ENCODE measurements around the gene ETFA.

ETFA gene

DNA sequence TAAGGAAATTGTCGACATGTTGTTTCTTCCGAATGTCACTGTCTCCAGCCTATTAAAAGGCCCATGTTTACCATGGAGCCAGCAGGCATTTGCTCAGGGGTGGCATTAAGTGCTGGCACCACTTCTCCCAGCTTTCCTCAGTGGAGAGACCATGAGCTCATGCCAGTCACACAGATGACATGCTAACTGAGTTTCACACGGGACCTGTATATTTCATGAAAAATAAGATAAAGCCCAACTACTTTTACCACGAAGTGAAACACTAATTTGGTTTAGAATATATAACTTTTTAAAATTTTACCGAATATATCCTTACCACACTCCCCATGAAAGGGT, 93.4 kb downstream of the ETFA start:
- H3K4me3 Mint-ChIP-seq = no peak overlapping the region
- peaks cover 76% of the 10 kb centered on the region for H3K36me3 Mint-ChIP-seq (ENCODE audit: low read depth)
- no peaks in the 10 kb centered on the region for H3K9me3 Mint-ChIP-seq
- no peaks in the 10 kb centered on the region for H3K27me3 Mint-ChIP-seq
- intact Hi-C loops (cut with micrococcal nuclease) = no loop called here
- H3K27ac Mint-ChIP-seq = no peak overlapping the region
- no peaks in the 10 kb centered on the region for H3K4me1 Mint-ChIP-seq (ENCODE audit: low read depth)

DNA sequence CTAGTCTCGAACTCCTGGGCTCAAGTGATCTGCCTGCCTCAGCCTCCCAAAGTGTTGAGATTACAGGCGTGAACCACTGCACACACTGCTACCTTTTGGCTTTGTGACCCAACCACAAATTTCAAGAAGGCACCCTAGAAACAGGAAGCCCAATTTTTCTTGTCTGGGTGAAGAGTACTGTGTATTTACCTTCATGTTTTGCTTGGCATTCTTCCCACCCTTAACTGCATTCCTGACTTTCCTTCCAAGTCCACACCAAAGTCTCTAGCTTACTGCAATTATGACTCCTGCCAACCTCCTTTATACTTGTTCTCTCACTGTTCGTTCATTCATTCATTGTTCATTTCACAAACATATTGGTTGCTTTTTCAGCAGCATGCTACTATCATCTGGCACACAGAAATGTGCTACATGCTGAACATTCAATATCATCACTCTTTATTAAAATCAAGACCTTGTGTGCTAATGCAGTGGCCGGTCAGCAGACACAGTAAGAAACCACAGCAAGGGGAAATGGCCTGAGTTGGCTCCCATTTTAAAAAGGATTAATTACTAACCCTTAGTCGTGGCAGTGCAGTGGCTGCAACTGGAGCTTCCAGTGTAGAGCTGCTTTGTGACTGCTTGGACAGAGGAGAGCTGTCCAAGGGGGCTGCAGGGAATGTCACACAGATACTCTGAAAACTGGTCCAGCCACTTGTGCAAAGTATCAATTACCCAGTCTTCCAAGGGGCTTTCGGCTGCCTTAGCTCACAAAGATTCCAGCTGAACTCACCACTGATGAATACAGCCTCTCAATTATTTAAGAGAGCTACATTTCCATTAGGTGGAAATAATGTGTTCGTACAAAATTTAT, 94.0 kb downstream of the ETFA start:
- H3K36me3 Mint-ChIP-seq (ENCODE audit: low read depth) = peaks cover 76% of the 10 kb centered on the region
- intact Hi-C loops (cut with micrococcal nuclease) = no loop called here
- H3K27ac Mint-ChIP-seq = no peak overlapping the region
- H3K9me3 Mint-ChIP-seq = no peaks in the 10 kb centered on the region
- H3K27me3 Mint-ChIP-seq = no peaks in the 10 kb centered on the region
- no peak overlapping the region for H3K4me3 Mint-ChIP-seq
- H3K4me1 Mint-ChIP-seq (ENCODE audit: low read depth) = no peaks in the 10 kb centered on the region

DNA sequence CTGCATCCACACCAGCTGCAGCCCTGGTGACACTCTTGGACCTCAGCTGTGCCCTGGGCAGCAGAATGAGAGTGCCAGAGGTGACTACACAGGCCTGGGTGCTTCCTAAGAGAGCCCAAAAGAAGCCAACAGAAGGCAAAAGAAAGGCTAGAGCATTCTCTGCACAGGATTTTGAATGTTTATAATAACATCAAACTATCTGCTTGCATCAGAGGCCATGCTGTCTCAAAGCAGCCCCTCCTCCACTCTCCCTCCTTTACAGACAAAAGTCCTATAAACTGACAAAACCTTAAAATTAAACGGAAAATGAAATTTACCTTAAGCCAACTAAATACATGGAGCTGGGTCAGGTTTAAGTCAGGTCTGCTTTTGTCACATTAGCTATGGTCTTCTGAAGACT, 95.6 kb downstream of the ETFA start:
- Mint-ChIP-seq H3K4me3 (no peak overlapping the region), H3K9me3 (no peaks in the 10 kb centered on the region), H3K36me3 (ENCODE audit: low read depth) (peaks cover 84% of the 10 kb centered on the region), H3K27ac (no peak overlapping the region), H3K4me1 (ENCODE audit: low read depth) (no peaks in the 10 kb centered on the region), H3K27me3 (no peaks in the 10 kb centered on the region)
- intact Hi-C loops (cut with micrococcal nuclease) = no loop called here

DNA sequence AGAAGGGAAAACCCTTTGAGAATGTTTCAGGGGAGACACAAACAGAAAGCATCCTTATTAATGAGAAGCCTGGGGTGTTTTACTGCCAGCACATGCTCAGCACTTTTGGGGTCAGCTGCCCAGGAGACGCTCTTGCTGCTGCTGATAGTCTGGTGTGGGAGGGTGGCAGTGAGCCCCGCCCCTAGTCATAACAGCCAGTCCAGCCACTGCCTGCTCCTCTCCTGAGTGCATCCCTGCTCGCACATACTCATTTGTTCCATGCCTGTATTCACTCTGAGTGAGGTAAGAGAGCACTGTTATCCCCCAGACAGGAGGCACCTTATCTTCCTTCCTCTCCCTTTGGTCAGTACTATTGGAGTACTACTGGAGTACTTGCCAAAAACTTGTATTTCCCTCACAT, 101.3 kb downstream of the ETFA start:
- peaks cover 97% of the 10 kb centered on the region for H3K36me3 Mint-ChIP-seq (ENCODE audit: low read depth)
- no peak overlapping the region for H3K4me3 Mint-ChIP-seq
- no peak overlapping the region for H3K27ac Mint-ChIP-seq
- intact Hi-C loops (cut with micrococcal nuclease) = no loop called here
- no peaks in the 10 kb centered on the region for H3K9me3 Mint-ChIP-seq
- H3K4me1 Mint-ChIP-seq (ENCODE audit: low read depth) = no peaks in the 10 kb centered on the region
- no peaks in the 10 kb centered on the region for H3K27me3 Mint-ChIP-seq

DNA sequence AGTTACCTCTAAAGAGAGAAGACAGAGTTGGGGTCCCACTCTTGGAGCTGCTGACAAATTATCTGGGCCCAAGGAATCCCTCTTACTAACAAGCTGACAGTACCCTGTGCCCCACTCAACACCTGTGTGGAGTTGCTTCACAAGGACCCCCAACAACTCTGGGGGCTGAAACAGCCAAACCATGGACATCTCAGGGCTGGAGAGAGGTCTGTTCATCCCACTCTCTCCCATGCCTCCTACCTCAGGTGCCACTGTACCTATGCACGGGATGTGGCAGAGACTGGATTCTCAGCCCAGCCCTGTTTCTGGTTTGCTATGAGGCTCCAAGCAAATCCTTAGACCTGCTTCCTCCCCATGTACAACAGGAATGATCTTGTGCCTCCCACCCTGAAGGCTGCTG, 101.7 kb downstream of the ETFA start:
- Mint-ChIP-seq H3K27me3 (no peaks in the 10 kb centered on the region), H3K4me3 (no peak overlapping the region), H3K36me3 (ENCODE audit: low read depth) (peaks cover 97% of the 10 kb centered on the region), H3K9me3 (no peaks in the 10 kb centered on the region), H3K27ac (no peak overlapping the region), H3K4me1 (ENCODE audit: low read depth) (no peaks in the 10 kb centered on the region)
- intact Hi-C loops (cut with micrococcal nuclease) = no loop called here

DNA sequence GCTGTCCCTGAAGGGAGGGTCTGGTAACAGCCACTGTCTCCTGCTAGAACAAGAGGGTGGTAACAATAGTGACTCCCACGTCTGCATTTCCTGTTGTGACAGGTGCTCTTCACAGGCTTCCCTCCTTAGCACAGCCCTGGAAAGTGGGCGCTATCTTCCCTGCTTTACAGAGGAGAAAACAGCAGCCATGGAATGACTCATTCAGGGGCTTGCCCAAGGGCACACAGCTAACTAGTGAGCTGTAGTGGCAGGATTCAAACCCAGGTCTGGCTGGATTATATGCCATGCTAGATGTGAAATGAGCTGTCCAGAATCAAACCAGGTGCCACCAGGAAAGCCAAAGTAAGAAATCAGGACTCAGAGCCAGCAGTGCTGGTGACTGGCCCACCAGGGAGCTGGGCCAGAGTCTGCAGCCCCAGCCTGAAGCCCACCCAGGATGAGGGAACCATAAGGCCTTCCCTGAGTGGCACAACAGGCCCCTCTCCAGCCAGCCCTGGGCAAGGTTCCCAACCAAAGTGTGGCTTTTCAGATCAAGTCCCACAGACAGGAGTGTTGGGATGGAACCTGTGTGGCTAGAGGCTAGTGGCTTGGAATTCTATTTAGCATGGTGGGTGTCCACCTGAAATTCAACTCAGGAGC, 102.4 kb downstream of the ETFA start:
- Mint-ChIP-seq H3K36me3 (ENCODE audit: low read depth) (peaks cover 93% of the 10 kb centered on the region), H3K4me3 (no peak overlapping the region), H3K27me3 (no peaks in the 10 kb centered on the region), H3K9me3 (no peaks in the 10 kb centered on the region), H3K4me1 (ENCODE audit: low read depth) (no peaks in the 10 kb centered on the region), H3K27ac (no peak overlapping the region)
- intact Hi-C loops (cut with micrococcal nuclease) = no loop called here

DNA sequence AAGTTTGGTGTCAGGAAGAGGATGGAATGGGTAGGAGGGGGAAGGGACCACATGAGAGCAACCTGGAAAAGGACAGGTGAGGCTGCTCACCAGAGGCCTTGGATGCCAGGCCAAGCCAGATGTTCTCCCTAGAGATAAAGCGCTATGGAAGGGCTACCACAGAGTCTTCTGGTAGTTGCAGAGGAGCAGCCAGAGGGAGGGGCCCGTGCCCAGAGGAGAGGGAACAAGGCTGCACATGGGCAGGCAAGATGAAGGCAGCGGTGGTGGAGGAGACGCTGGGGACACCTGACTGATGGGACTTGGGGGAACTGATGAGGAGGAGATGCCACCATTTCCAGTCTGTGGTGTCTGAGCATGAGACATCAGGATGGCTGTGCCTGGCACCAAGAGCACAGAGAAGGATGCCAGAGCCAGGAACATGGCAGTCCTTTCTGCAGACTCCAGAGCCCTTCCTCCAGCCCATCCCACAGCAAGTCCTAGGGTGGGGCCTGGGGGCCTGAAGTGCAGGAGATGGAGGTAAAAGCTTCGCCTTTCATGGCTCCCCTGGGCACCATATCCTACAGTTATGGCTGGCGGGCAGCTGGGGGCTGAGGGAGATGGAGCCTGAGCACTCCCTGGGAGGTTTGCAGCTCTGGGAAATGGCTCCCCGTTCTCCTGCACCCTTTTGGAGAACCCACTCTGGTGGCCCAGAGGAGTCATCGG, 103.0 kb downstream of the ETFA start:
- no peaks in the 10 kb centered on the region for H3K9me3 Mint-ChIP-seq
- H3K27me3 Mint-ChIP-seq = no peaks in the 10 kb centered on the region
- intact Hi-C loops (cut with micrococcal nuclease) = no loop called here
- no peaks in the 10 kb centered on the region for H3K4me1 Mint-ChIP-seq (ENCODE audit: low read depth)
- H3K4me3 Mint-ChIP-seq = no peak overlapping the region
- peaks cover 94% of the 10 kb centered on the region for H3K36me3 Mint-ChIP-seq (ENCODE audit: low read depth)
- H3K27ac Mint-ChIP-seq = no peak overlapping the region

DNA sequence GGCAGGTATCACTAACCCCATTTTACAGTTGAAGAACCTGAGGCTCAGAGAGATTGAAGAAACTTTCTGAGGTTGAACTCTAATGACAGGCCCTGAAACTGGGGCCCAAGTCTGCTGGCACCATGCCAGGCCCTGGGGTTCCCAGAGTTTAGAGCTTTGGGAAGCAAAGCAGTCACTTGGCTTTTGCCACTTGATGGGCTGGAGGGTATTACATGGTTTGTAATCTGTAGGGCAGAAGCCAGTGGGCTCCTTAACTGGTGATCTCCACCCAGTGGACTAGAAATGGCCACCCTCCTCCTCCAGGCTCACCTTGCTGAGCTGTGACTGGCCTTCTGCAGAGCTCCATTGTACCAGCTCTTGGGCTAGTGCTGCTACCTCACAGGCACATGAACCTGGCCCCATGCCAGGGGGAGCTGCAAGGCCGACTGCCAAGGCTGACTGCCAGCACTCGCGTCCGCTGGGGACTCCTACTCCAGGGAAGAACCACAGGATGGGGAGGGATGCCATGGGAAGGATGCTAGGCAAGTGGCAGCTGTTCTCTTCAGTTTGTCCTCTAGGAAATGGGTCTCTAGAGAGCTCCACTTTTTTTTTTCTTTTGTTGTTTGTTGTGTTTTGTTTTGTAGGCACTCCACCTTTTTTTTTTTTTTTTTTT, 104.8 kb downstream of the ETFA start:
- Mint-ChIP-seq H3K27ac (no peak overlapping the region), H3K4me3 (no peak overlapping the region), H3K9me3 (no peaks in the 10 kb centered on the region), H3K4me1 (ENCODE audit: low read depth) (no peaks in the 10 kb centered on the region), H3K36me3 (ENCODE audit: low read depth) (peaks cover 82% of the 10 kb centered on the region), H3K27me3 (no peaks in the 10 kb centered on the region)
- intact Hi-C loops (cut with micrococcal nuclease) = no loop called here

DNA sequence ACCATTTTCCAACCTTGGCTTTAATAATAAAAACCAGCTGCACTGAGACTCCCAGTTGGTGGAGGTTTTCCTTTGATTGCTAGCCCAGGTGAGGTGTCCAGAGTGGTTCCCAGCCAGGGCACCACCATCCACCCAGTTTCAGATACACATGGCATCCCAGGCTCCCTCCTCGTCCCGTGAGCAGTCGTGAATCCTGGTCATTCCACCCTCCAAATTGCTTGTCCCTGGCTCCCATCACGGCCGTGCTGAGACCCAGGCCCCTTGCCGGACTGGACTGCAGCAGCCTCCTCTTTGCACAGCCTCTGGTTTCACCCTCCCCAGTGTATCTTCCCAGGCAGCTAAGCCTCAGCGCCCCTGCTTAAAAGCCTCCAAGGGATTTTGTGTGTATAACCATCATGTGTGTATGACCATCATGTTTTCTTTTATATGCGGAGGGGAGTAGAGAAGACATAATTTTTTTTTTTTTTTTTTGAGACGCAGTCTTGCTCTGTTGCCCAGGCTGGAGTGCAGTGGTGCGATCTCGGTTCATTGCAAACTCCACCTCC, 106.3 kb downstream of the ETFA start:
- intact Hi-C loops (cut with micrococcal nuclease) = no loop called here

DNA sequence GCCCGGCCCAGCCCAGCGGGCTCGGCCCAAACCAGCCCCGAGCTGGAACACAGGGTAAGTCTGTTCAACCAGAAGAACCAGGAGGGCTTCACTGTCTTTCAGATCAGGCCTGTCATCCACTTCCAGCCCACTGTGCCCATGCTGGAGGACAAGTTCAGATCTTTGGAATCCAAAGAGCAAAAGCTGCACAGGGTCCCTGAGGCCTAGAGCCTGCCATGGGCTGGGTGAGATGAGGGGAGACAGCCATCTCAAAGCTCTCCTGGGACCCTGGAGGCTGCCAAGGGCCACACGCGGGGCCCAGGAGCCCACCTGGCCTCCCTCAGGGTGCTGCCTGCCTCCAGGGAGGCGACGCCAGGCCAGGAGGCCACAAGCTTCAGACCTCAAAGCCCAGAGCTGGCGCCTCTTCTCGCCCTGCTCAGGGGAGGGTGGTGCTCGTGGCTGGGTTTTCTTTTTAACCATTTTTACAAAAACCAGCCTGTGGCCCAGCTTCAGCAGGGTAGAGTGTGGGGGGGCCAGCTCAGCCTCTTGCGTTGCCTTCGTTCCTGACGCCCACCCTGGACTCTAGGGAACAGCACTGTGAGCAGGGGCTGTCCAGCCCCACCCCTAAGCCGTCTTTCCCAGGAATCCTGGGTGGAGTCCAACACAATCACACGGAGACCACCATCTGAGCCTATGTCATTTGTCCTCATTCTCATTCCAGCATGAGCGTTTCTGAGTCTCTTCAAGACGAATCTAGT, 107.0 kb downstream of the ETFA start:
- H3K4me3 Mint-ChIP-seq = no peak overlapping the region
- no peaks in the 10 kb centered on the region for H3K4me1 Mint-ChIP-seq (ENCODE audit: low read depth)
- no peak overlapping the region for H3K27ac Mint-ChIP-seq

More for the DNA sequence above, 106.3 kb downstream of the ETFA start:
- no peaks in the 10 kb centered on the region for H3K27me3 Mint-ChIP-seq
- peaks cover 71% of the 10 kb centered on the region for H3K36me3 Mint-ChIP-seq (ENCODE audit: low read depth)
- no peak overlapping the region for H3K4me3 Mint-ChIP-seq
- no peaks in the 10 kb centered on the region for H3K9me3 Mint-ChIP-seq
- no peaks in the 10 kb centered on the region for H3K4me1 Mint-ChIP-seq (ENCODE audit: low read depth)
- H3K27ac Mint-ChIP-seq = no peak overlapping the region

DNA sequence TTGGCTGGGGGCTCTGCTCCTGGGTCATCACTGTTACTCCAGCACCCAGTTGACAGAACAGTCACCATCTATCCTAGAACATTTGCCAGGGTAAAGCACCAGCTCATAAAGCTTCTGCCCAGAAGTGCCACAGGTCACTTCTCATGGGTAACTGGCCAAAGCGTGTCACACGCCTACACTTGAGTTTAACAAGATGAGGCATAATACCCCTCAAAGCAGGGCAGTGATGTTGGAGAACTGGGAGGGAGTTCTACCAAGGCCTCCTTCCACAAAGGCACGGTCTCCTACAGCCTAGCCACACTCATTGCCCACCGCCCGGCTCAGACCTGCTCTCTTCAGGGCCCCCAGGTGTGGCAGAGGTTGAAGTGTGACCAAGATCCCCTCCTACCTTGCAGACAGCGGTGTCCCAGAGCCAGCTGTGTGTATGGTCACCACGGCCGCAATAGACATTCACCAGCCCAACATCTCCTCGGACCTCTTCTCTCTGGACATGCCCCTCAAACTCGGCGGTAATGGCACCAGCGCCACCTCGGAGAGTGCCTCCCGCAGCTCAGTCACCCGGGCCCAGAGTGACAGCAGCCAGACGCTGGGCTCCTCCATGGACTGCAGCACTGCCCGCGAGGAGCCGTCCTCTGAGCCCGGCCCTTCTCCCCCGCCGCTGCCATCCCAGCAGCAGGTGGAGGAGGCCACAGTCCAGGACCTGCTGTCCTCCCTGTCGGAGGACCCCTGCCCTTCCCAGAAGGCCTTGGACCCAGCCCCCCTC, 107.7 kb downstream of the ETFA start:
- H3K36me3 Mint-ChIP-seq (ENCODE audit: low read depth) = peaks cover 67% of the 10 kb centered on the region
- peaks cover 5% of the 10 kb centered on the region for H3K4me1 Mint-ChIP-seq (ENCODE audit: low read depth)
- H3K27me3 Mint-ChIP-seq = no peaks in the 10 kb centered on the region
- intact Hi-C loops (cut with micrococcal nuclease) = no loop called here
- no peak overlapping the region for H3K27ac Mint-ChIP-seq
- no peaks in the 10 kb centered on the region for H3K9me3 Mint-ChIP-seq
- H3K4me3 Mint-ChIP-seq = no peak overlapping the region

More for the DNA sequence above, 107.0 kb downstream of the ETFA start:
- H3K36me3 Mint-ChIP-seq (ENCODE audit: low read depth) = peaks cover 66% of the 10 kb centered on the region
- no peaks in the 10 kb centered on the region for H3K27me3 Mint-ChIP-seq
- intact Hi-C loops (cut with micrococcal nuclease) = no loop called here
- no peaks in the 10 kb centered on the region for H3K9me3 Mint-ChIP-seq

DNA sequence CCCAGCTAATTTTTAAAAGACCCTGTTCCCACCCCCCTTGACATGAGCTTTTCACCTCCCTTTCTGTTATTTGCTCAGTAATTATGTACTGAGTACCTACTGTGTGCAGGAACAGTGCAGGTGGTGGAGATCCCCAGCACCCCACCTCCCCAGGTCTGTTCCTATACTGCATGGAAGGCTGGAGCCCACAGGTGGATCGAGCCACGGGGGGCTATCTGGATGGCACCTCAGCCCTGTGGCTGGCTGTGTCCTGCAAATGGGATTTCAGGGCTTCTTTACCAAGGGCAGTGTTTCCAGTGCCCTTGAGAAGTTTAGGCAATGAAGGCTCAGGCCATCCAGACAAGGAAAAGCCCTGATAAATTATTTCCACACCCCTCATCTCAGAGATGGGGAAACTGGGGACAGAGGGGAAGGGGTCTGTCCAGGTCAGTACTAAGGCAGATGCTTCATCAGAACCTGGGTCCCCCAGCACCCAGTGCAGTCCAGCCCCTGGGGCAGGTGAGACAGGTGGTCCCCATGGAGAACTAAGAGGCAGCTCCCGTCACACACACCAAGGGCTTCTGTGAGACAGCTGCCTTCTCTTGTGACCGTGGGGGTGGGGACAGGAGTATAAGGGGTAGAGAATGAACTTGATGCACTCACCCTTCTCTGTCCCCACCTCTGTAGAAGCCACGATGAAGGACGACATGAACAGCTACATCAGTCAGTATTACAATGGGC, 109.6 kb downstream of the ETFA start:
- Mint-ChIP-seq H3K9me3 (no peaks in the 10 kb centered on the region), H3K27me3 (no peaks in the 10 kb centered on the region), H3K4me1 (ENCODE audit: low read depth) (peaks cover 14% of the 10 kb centered on the region), H3K4me3 (no peak overlapping the region), H3K27ac (no peak overlapping the region), H3K36me3 (ENCODE audit: low read depth) (peaks cover 50% of the 10 kb centered on the region)
- intact Hi-C loops (cut with micrococcal nuclease) = no loop called here
